Cardiac muscle cell (in vitro differentiated cells and primary cell): ENCODE measurements around the gene GHITM. TPM values are rescaled to one million over a fixed set of nuclear protein-coding genes. Genes with fewer than 3 reads are reported as not detected.

Experiments
- DNase-seq, 2 donors: peaks; one replicate each; pipeline versions ENCODE4 v3.0.0 to v3.0.0-alpha.2; 2010 to 2017; ENCODE audit warnings: low read depth in 1 of 2, low spot score in 1 of 2
- H3K27ac ChIP-seq: fragments of 200-600 bp; sonication (generic); 2 replicates; pipeline ENCODE4 v1.5.1; 2016
- H3K27me3 ChIP-seq: fragments of 200-600 bp; sonication (generic); 2 replicates; pipeline ENCODE4 v1.6.0; 2016; ENCODE audit warnings: control low read depth
- H3K36me3 ChIP-seq: fragments of 200-600 bp; sonication (generic); 2 replicates; pipeline ENCODE4 v1.5.1; 2016; ENCODE audit warnings: control low read depth
- H3K4me1 ChIP-seq: fragments of 200-600 bp; sonication (generic); 2 replicates; pipeline ENCODE4 v1.8.1; 2017; ENCODE audit warnings: low read depth, mild to moderate bottlenecking, mixed run types
- H3K4me3 ChIP-seq: fragments of 200-600 bp; sonication (generic); 2 replicates; pipeline ENCODE4 v1.5.1; 2016; ENCODE audit warnings: mild to moderate bottlenecking
- H3K9me3 ChIP-seq: fragments of 200-600 bp; sonication (generic); 2 replicates; pipeline ENCODE4 v1.5.1; 2017; ENCODE audit warnings: low read depth, mild to moderate bottlenecking, control low read depth
- CTCF ChIP-seq: IDR thresholded peaks from 2 replicates; pipeline ENCODE4 v1.5.1; 2012; ENCODE audit warnings: low read depth, mild to moderate bottlenecking, low read length
- polyA plus RNA-seq: library from polyadenylated mRNA; unstranded; fragments of >200 nt; fragmentation: Nextera tagmentation; extraction: Ambion mirVana; gene quantifications from 2 replicates; pipeline ENCODE4 v1.2.1, GENCODE V29; 2016
- total RNA-seq: library from RNA; depleted of rRNA; stranded (reverse); fragments of >200 nt; gene quantifications from 2 replicates; pipeline ENCODE4 v1.2.3, GENCODE V29; 2016

The GHITM gene
- total and polyA plus RNA-seq, 2 experiments from 2014 or later, result 213 to 409 TPM

GRCh38 chr10:84184517-84184916 is 45.2 kb downstream of the GHITM start:
- H3K4me1 ChIP-seq, result no peaks in the 10 kb centered on the region
- H3K9me3 ChIP-seq, result no peaks in the 10 kb centered on the region
- H3K27ac ChIP-seq, result no peak overlapping the region
- TF ChIP-seq CTCF, result no peak
- DNase-seq, result no peak
- no peaks in the 10 kb centered on the region for H3K36me3 ChIP-seq
- no peak overlapping the region for H3K4me3 ChIP-seq
- no peaks in the 10 kb centered on the region for H3K27me3 ChIP-seq

GRCh38 chr10:84185526-84186175 is 46.3 kb downstream of the GHITM start:
- no peak for DNase-seq
- H3K4me1 ChIP-seq, result no peaks in the 10 kb centered on the region
- H3K4me3 ChIP-seq, result no peak overlapping the region
- no peak overlapping the region for H3K27ac ChIP-seq
- no peaks in the 10 kb centered on the region for H3K9me3 ChIP-seq
- H3K27me3 ChIP-seq, result peaks cover 5% of the 10 kb centered on the region
- no peaks in the 10 kb centered on the region for H3K36me3 ChIP-seq
- no peak for TF ChIP-seq CTCF

GRCh38 chr10:84188815-84189214 is 49.5 kb downstream of the GHITM start:
- no peak overlapping the region for H3K4me3 ChIP-seq
- peaks cover 36% of the 10 kb centered on the region for H3K27me3 ChIP-seq
- no peaks in the 10 kb centered on the region for H3K4me1 ChIP-seq
- no peak for DNase-seq
- TF ChIP-seq CTCF, result no peak
- H3K36me3 ChIP-seq, result no peaks in the 10 kb centered on the region
- no peaks in the 10 kb centered on the region for H3K9me3 ChIP-seq
- no peak overlapping the region for H3K27ac ChIP-seq

- no peak for DNase-seq
- H3K9me3 ChIP-seq, result no peaks in the 10 kb centered on the region
Measured at GRCh38 chr10:84190621-84191020, 51.3 kb downstream of the GHITM start.

GRCh38 chr10:84191106-84191505 is 51.8 kb downstream of the GHITM start:
- H3K27me3 ChIP-seq, result peaks cover 59% of the 10 kb centered on the region

More at GRCh38 chr10:84190621-84191020, 51.3 kb downstream of the GHITM start:
- no peaks in the 10 kb centered on the region for H3K36me3 ChIP-seq
- H3K27ac ChIP-seq, result no peak overlapping the region
- peaks cover 54% of the 10 kb centered on the region for H3K27me3 ChIP-seq
- TF ChIP-seq CTCF, result no peak
- H3K4me3 ChIP-seq, result no peak overlapping the region
- no peaks in the 10 kb centered on the region for H3K4me1 ChIP-seq

More at GRCh38 chr10:84191106-84191505, 51.8 kb downstream of the GHITM start:
- Histone ChIP-seq H3K4me1 (no peaks in the 10 kb centered on the region), H3K9me3 (no peaks in the 10 kb centered on the region), H3K4me3 (no peak overlapping the region), H3K36me3 (no peaks in the 10 kb centered on the region), H3K27ac (no peak overlapping the region)
- DNase-seq, result no peak
- TF ChIP-seq CTCF, result no peak
